Activated T-cell treated with anti-CD3 and anti-CD28 coated beads for 4 hours (primary cell): ENCODE measurements around the gene GSG1L.

Experiments used
- DNase-seq: peaks from one replicate; pipeline ENCODE4 v3.0.0-alpha.2; 2020

Gene GSG1L

GRCh38 chr16:27932542-27933135 is 130.9 kb downstream of the GSG1L start:
- DNase-seq, result no peak

GRCh38 chr16:27929818-27930217 is 133.7 kb downstream of the GSG1L start:
- DNase-seq, result no peak

- no peak for DNase-seq
Measured at GRCh38 chr16:27928542-27928941, 135.0 kb downstream of the GSG1L start.

- DNase-seq, result no peak
Measured at GRCh38 chr16:27927266-27927901, 136.1 kb downstream of the GSG1L start.

- no peak for DNase-seq
Measured at GRCh38 chr16:27925612-27926011, 137.9 kb downstream of the GSG1L start.

- DNase-seq, result no peak
Measured at GRCh38 chr16:27924411-27925118, 138.9 kb downstream of the GSG1L start.

GRCh38 chr16:27923751-27924150 is 139.8 kb downstream of the GSG1L start:
- DNase-seq, result no peak

GRCh38 chr16:27922433-27922832 is 141.1 kb downstream of the GSG1L start:
- no peak for DNase-seq

- DNase-seq, result no peak
Measured at GRCh38 chr16:27921134-27921533, 142.4 kb downstream of the GSG1L start.

- no peak for DNase-seq
Measured at GRCh38 chr16:27920391-27920891, 143.1 kb downstream of the GSG1L start.

GRCh38 chr16:27918755-27919154 is 144.8 kb downstream of the GSG1L start:
- no peak for DNase-seq

- no peak for DNase-seq
Measured at GRCh38 chr16:27917949-27918348, 145.6 kb downstream of the GSG1L start.

- DNase-seq, result no peak
Measured at GRCh38 chr16:27911486-27911885, 152.0 kb downstream of the GSG1L start.

- no peak for DNase-seq
Measured at GRCh38 chr16:27907457-27907972, 156.0 kb downstream of the GSG1L start.

GRCh38 chr16:27906883-27907282 is 156.6 kb downstream of the GSG1L start:
- no peak for DNase-seq

GRCh38 chr16:27903046-27903655 is 160.4 kb downstream of the GSG1L start:
- DNase-seq, result no peak

- DNase-seq, result no peak
Measured at GRCh38 chr16:27902551-27902950, 161.0 kb downstream of the GSG1L start.

- DNase-seq, result no peak
Measured at GRCh38 chr16:27901956-27902355, 161.6 kb downstream of the GSG1L start.

- no peak for DNase-seq
Measured at GRCh38 chr16:27899736-27900135, 163.8 kb downstream of the GSG1L start.

- DNase-seq, result no peak
Measured at GRCh38 chr16:27894386-27894785, 169.1 kb downstream of the GSG1L start.

- DNase-seq, result no peak
Measured at GRCh38 chr16:27892879-27893278, 170.6 kb downstream of the GSG1L start.

GRCh38 chr16:27890866-27891265 is 172.6 kb downstream of the GSG1L start:
- no peak for DNase-seq

- DNase-seq, result no peak
Measured at GRCh38 chr16:27890006-27890405, 173.5 kb downstream of the GSG1L start.
